Gastroesophageal sphincter (tissue), 3 donors: ENCODE measurements around the gene PDE3A.

Source experiments
- CTCF ChIP-seq, 4 experiments: fragments of 200-600 bp in 2 of 4; fragments of 450-650 bp in 2 of 4; sonication (generic) in 1 of 4; IDR thresholded peaks; one replicate each; pipeline ENCODE4 v1.5.1; 2017 to 2019; ENCODE audit warnings: antibody characterized with exemption in 4 of 4, mild to moderate bottlenecking in 2 of 4, moderate library complexity in 2 of 4
- EP300 ChIP-seq: sonication (generic); formaldehyde crosslinking; IDR thresholded peaks from one replicate; pipeline ENCODE4 v1.6.1; 2017; ENCODE audit warnings: antibody characterized with exemption, mild to moderate bottlenecking
- POLR2A ChIP-seq, 2 donors: fragments of 450-650 bp; IDR thresholded peaks; one replicate each; pipeline ENCODE4 v1.6.1; 2017; ENCODE audit warnings: antibody characterized with exemption in 2 of 2, mild to moderate bottlenecking in 2 of 2, moderate library complexity in 1 of 2
- POLR2AphosphoS5 ChIP-seq: sonication (generic); formaldehyde crosslinking; IDR thresholded peaks from one replicate; pipeline ENCODE4 v1.6.1; 2017; ENCODE audit warnings: antibody characterized with exemption

- TF ChIP-seq POLR2A (IDR thresholded peaks at IDR 0.05) (no peak), CTCF (IDR thresholded peaks at IDR 0.05) (no peak), POLR2AphosphoS5 (no peak), EP300 (no peak)
These were observed 27.6 kb downstream of the PDE3A start for GRCh38 chr12:20395791-20396550.
